ENCODE data around the gene RNF31. TPM values are rescaled to one million over a fixed set of nuclear protein-coding genes. Genes with fewer than 3 reads are reported as not detected.
A peak's percentile ranks its signal among the peaks of the same experiment; 100 is the strongest.

RNF31 gene
- total and polyA plus RNA-seq, 2 experiments from 2014 or later, result 42.1 to 134 TPM

- no peak for TF ChIP-seq CTCF (IDR thresholded peaks at IDR 0.05; ENCODE audit: low read depth, low read length)
- Histone ChIP-seq H3K27ac (peak within 1 kb of the TSS; percentile 92), H3K9me3 (ENCODE audit: low read depth) (no peaks in the 10 kb centered on the region), H3K4me1 (ENCODE audit: low read depth) (peaks cover 11% of the 10 kb centered on the region), H3K27me3 (no peaks in the 10 kb centered on the region), H3K4me3 (peak within 1 kb of the TSS; percentile 44), H3K36me3 (peaks cover 26% of the 10 kb centered on the region)
- peak; percentile 99 to 100 for DNase-seq (ENCODE audit: low read depth in 1 of 2, low spot score in 1 of 2)
These were observed 32.5 kb upstream of the RNF31 start, which contains the start of the genes DCAF11 and NRL for GRCh38 chr14:24114532-24115421. Gene DCAF11, plus strand, starts transcription at chr14:24114777. Its CDS starts 818 bp downstream, at chr14:24115595. Gene NRL, minus strand, starts transcription at chr14:24114949. Its CDS starts 32,101 bp downstream, at chr14:24082848.

DNA sequence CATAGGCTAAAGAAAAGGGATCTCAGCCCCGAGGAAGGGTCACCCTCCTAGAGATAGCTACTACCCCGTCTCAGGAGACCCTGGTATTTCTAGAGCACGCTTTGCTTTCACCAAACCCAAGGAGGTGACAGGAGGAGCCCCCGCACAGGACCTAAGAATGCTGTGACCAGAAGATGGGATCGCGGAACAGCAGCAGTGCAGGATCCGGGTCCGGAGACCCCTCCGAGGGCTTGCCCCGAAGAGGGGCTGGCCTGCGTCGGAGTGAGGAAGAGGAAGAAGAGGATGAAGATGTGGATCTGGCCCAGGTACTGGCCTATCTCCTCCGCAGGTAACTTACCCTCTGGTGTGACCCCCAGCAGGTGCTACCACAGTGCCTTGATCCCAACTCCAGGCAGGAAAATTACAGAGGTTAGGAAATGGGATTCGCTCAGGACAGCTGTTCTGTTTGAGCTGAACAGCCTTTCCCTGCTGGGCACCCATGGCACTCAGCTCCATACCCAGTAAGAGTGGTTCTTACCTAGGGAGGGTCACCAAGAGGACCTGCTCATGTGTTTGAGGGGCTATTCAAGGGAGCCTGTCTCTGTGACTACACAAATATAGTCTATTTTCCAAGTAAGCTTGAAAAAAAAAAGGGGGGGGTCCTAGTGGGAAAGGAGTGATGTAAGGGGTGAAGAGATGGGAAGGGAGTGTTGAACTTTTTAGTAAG lies 31.7 kb upstream of the RNF31 start:
- TF ChIP-seq CTCF (IDR thresholded peaks at IDR 0.05; ENCODE audit: low read depth, low read length), result no peak
- Histone ChIP-seq H3K4me3 (peak overlapping the region; percentile 44), H3K27me3 (no peaks in the 10 kb centered on the region), H3K9me3 (ENCODE audit: low read depth) (no peaks in the 10 kb centered on the region), H3K27ac (peak overlapping the region; percentile 92), H3K36me3 (peaks cover 30% of the 10 kb centered on the region), H3K4me1 (ENCODE audit: low read depth) (peaks cover 11% of the 10 kb centered on the region)
- DNase-seq (ENCODE audit: low read depth in 1 of 2, low spot score in 1 of 2), result no peak

DNA sequence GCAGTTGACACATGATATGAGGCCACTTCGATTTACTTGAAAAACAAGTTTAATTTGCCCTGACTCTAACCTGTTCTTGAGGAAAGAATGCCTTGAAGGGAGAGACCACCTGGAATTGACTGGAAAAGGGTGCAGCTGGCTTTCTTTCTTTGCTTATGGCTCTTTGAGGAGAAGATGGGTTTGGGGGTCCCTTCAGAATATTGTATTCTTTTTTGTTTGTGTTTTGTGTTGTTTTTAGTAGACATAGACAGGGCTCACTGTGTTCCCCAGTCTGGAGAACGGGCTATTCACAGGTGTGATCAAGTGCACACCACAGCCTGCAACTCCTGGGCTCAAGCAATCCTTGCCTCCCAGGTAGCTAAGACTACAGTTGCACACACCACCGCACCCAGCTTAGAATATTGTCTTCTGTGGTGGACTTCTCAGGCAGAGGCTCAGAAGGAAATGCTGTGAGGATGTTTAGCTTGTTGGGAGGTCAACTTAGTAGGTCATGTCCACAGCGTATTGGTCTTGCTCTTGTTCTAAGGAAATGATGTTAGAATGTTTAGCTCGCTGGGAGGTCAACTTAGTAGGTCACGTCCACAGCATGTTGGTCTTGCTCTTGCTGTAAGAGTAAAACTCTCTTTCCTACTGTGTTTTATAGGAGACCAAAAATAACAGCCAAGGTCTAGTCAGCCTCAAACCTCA lies 31.0 kb upstream of the RNF31 start:
- Histone ChIP-seq H3K4me3 (peak overlapping the region; percentile 44), H3K36me3 (peaks cover 36% of the 10 kb centered on the region), H3K27ac (no peak overlapping the region), H3K9me3 (ENCODE audit: low read depth) (no peaks in the 10 kb centered on the region), H3K4me1 (ENCODE audit: low read depth) (peaks cover 11% of the 10 kb centered on the region), H3K27me3 (no peaks in the 10 kb centered on the region)
- no peak for TF ChIP-seq CTCF (IDR thresholded peaks at IDR 0.05; ENCODE audit: low read depth, low read length)
- DNase-seq (ENCODE audit: low read depth in 1 of 2, low spot score in 1 of 2), result no peak

- TF ChIP-seq CTCF (IDR thresholded peaks at IDR 0.05; ENCODE audit: low read depth, low read length), result no peak
These were observed 30.1 kb upstream of the RNF31 start for GRCh38 chr14:24117179-24117578.

GRCh38 chr14:24119691-24120090 lies 27.6 kb upstream of the RNF31 start:
- Histone ChIP-seq H3K27ac (no peak overlapping the region), H3K4me1 (ENCODE audit: low read depth) (peaks cover 11% of the 10 kb centered on the region), H3K9me3 (ENCODE audit: low read depth) (no peaks in the 10 kb centered on the region), H3K4me3 (no peak overlapping the region), H3K36me3 (peaks cover 53% of the 10 kb centered on the region), H3K27me3 (no peaks in the 10 kb centered on the region)
- no peak for DNase-seq (ENCODE audit: low read depth in 1 of 2, low spot score in 1 of 2)
- no peak for TF ChIP-seq CTCF (IDR thresholded peaks at IDR 0.05; ENCODE audit: low read depth, low read length)

More at GRCh38 chr14:24117179-24117578, 30.1 kb upstream of the RNF31 start:
- DNase-seq (ENCODE audit: low read depth in 1 of 2, low spot score in 1 of 2), result no peak
- Histone ChIP-seq H3K9me3 (ENCODE audit: low read depth) (no peaks in the 10 kb centered on the region), H3K27me3 (no peaks in the 10 kb centered on the region), H3K36me3 (peaks cover 41% of the 10 kb centered on the region), H3K4me1 (ENCODE audit: low read depth) (peaks cover 11% of the 10 kb centered on the region), H3K4me3 (no peak overlapping the region), H3K27ac (no peak overlapping the region)

Measured in cardiac muscle cell (in vitro differentiated cells and primary cell).